Panc1 (cell line): ENCODE data around the gene CCNK. TPM values are rescaled to one million over a fixed set of nuclear protein-coding genes. Genes with fewer than 3 reads are reported as not detected.

Experiments used
- ATAC-seq: fragments of 200-7000 bp; cut with Tn5 transposase; 2 replicates; pipeline ENCODE4 v1.9.1; 2020; ENCODE audit warnings: mild to moderate bottlenecking, moderate library complexity
- BruUV-seq: library from RNA; stranded (reverse); fragments of 400-500 nt; replicated peaks from 2 replicates; lab custom pipeline; 2021; lab: Mats Ljungman, UMichigan
- CTCF ChIA-PET: fragments of 300-600 bp; sonication (Branson Sonifier 250); formaldehyde crosslinking; loops from one replicate; lab custom pipeline; 2022; ENCODE audit warnings: antibody characterized with exemption; lab: Charles Lee
- POLR2A ChIA-PET: fragments of 300-600 bp; sonication (Branson Sonifier 250); formaldehyde crosslinking; loops from one replicate; lab custom pipeline; 2022; ENCODE audit warnings: antibody characterized with exemption; lab: Charles Lee
- DNase-seq: peaks from one replicate; pipeline ENCODE4 v3.0.0-alpha.2; 2010; ENCODE audit warnings: low read depth, low spot score
- H3K27ac ChIP-seq: 2 replicates; pipeline ENCODE4 v1.5.1; 2011; ENCODE audit warnings: mild to moderate bottlenecking, low read length, inconsistent platforms
- H3K27me3 ChIP-seq: fragments of 200-500 bp; sonication (Bioruptor generic); 2 replicates; pipeline ENCODE4 v1.6.0; 2014; ENCODE audit warnings: low read length, inconsistent platforms; ENCODE audit not compliant: control insufficient read depth, insufficient read depth
- H3K36me3 ChIP-seq: fragments of 200-500 bp; sonication (Bioruptor generic); 2 replicates; pipeline ENCODE4 v1.5.1; 2014; ENCODE audit warnings: inconsistent platforms, mild to moderate bottlenecking, low read length, moderate library complexity; ENCODE audit not compliant: control insufficient read depth, insufficient read depth
- H3K4me1 ChIP-seq: 2 replicates; pipeline ENCODE4 v1.5.1; 2011; ENCODE audit warnings: inconsistent platforms, mild to moderate bottlenecking, low read length, moderate library complexity; ENCODE audit not compliant: control insufficient read depth, insufficient read depth
- H3K4me3 ChIP-seq, 2 experiments: 2 replicates each; pipeline ENCODE4 v1.5.1; 2011 to 2012; ENCODE audit warnings: low read depth in 2 of 2, low read length in 2 of 2, mild to moderate bottlenecking in 2 of 2, inconsistent platforms in 1 of 2, moderate library complexity in 1 of 2
- H3K9me3 ChIP-seq: fragments of 200-500 bp; sonication (Bioruptor generic); 2 replicates; pipeline ENCODE4 v1.5.1; 2014; ENCODE audit warnings: low read depth, mild to moderate bottlenecking, inconsistent platforms, low read length, moderate library complexity; ENCODE audit not compliant: control insufficient read depth, insufficient read depth
- CTCF ChIP-seq: fragments of 450-650 bp; IDR thresholded peaks from 2 replicates; pipeline ENCODE4 v1.5.1; 2017; ENCODE audit warnings: mild to moderate bottlenecking
- POLR2AphosphoS5 ChIP-seq: IDR thresholded peaks from 2 replicates; pipeline ENCODE4 v1.6.1; 2012; ENCODE audit warnings: mild to moderate bottlenecking, low read depth, low read length, moderate library complexity
- SIN3A ChIP-seq: IDR thresholded peaks from 2 replicates; pipeline ENCODE4 v1.6.1; 2012; ENCODE audit warnings: low read depth, mild to moderate bottlenecking, low read length, moderate library complexity, borderline replicate concordance; ENCODE audit not compliant: insufficient read depth
- TCF7L2 ChIP-seq: IDR thresholded peaks from 2 replicates; pipeline ENCODE4 v1.6.1; 2011; ENCODE audit warnings: mild to moderate bottlenecking, low read depth, low read length, inconsistent platforms
- in situ Hi-C: cut with HindIII; loops from 2 replicates; pipeline ENCODE4 v1.10.0; 2016; ENCODE audit warnings: low sequenced_read_pairs, low pct_unique_long_range_greater_than_20kb
- intact Hi-C: fragments of 100-400 bp; cut with micrococcal nuclease; formaldehyde crosslinking; loops from one replicate; pipeline ENCODE4 v1.10.0; 2022; ENCODE audit not compliant: unreplicated experiment
- total RNA-seq: library from RNA; stranded (reverse); gene quantifications from one replicate; pipeline ENCODE4 v1.2.1, GENCODE V29; 2021; ENCODE audit not compliant: unreplicated experiment
- TF ChIP-seq, protein P1 (sequence below), 2 experiments: IDR thresholded peaks; 2 replicates each; pipeline ENCODE4 v1.6.1; 2011 to 2012; ENCODE audit warnings: low read depth in 2 of 2, control low read depth in 1 of 2, low read length in 1 of 2, mild to moderate bottlenecking in 1 of 2, moderate library complexity in 1 of 2; ENCODE audit not compliant: insufficient read depth in 1 of 2

The CCNK gene
- total RNA-seq, 1 experiment from 2014 or later = 47.8 TPM

DNA sequence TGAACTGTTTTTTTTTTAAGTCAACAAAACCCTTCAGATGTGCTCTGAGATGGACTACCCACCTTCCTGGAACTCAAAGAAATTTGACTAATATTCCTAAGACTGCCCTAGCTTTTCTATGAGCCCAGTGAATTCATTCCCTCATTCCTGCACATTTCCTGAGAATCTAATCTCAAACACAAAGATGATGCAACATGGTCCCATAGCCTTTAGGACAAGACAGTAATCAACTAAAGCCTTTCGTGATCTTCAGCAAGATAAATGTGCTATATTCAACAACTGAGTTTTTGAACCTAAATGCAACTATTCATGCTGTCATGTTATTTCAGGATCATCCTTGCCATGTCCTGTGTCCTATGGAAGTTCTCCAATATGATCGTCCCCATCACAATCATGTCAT is 5.5 kb upstream of the CCNK start:
- Histone ChIP-seq H3K9me3 (no peaks in the 10 kb centered on the region), H3K4me3 (no peak overlapping the region), H3K4me1 (peaks cover 16% of the 10 kb centered on the region), H3K27ac (no peak overlapping the region; the same call in 1 of the 2 replicates), H3K27me3 (no peaks in the 10 kb centered on the region), H3K36me3 (no peaks in the 10 kb centered on the region; the same call in 1 of the 2 replicates)
- no TSS peak for BruUV-seq
- POLR2A ChIA-PET = no interaction called here
- CTCF ChIA-PET = no interaction called here
- no peak for TF ChIP-seq CTCF
- no peak for TF ChIP-seq TCF7L2
- TF ChIP-seq, protein P1, sequence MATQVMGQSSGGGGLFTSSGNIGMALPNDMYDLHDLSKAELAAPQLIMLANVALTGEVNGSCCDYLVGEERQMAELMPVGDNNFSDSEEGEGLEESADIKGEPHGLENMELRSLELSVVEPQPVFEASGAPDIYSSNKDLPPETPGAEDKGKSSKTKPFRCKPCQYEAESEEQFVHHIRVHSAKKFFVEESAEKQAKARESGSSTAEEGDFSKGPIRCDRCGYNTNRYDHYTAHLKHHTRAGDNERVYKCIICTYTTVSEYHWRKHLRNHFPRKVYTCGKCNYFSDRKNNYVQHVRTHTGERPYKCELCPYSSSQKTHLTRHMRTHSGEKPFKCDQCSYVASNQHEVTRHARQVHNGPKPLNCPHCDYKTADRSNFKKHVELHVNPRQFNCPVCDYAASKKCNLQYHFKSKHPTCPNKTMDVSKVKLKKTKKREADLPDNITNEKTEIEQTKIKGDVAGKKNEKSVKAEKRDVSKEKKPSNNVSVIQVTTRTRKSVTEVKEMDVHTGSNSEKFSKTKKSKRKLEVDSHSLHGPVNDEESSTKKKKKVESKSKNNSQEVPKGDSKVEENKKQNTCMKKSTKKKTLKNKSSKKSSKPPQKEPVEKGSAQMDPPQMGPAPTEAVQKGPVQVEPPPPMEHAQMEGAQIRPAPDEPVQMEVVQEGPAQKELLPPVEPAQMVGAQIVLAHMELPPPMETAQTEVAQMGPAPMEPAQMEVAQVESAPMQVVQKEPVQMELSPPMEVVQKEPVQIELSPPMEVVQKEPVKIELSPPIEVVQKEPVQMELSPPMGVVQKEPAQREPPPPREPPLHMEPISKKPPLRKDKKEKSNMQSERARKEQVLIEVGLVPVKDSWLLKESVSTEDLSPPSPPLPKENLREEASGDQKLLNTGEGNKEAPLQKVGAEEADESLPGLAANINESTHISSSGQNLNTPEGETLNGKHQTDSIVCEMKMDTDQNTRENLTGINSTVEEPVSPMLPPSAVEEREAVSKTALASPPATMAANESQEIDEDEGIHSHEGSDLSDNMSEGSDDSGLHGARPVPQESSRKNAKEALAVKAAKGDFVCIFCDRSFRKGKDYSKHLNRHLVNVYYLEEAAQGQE (IDR thresholded peaks at IDR 0.05; ENCODE audit: insufficient read depth in 1 of 2, low read depth in 2 of 2, low read length in 1 of 2) = no peak
- TF ChIP-seq SIN3A = no peak
- no peak for TF ChIP-seq POLR2AphosphoS5
- ATAC-seq = no peak
- in situ Hi-C loops (no loop called here), intact Hi-C loops (no loop called here)
- DNase-seq = no peak

- TF ChIP-seq POLR2AphosphoS5 = no peak
- TF ChIP-seq CTCF = no peak
- TF ChIP-seq SIN3A = no peak
- TF ChIP-seq, protein P1 (IDR thresholded peaks at IDR 0.05; ENCODE audit: insufficient read depth in 1 of 2, low read depth in 2 of 2, low read length in 1 of 2) = no peak
- no peak for TF ChIP-seq TCF7L2
- ATAC-seq (no peak), DNase-seq (no peak)
- Histone ChIP-seq H3K27ac (no peak overlapping the region), H3K9me3 (no peaks in the 10 kb centered on the region), H3K36me3 (peaks cover 5% of the 10 kb centered on the region; the same call in 1 of the 2 replicates), H3K4me1 (peaks cover 16% of the 10 kb centered on the region), H3K27me3 (no peaks in the 10 kb centered on the region), H3K4me3 (no peak overlapping the region)
- intact Hi-C loops = no loop called here
- no TSS peak for BruUV-seq
- ChIA-PET POLR2A (no interaction called here), CTCF (no interaction called here)
- in situ Hi-C loops = no loop called here
These were observed 4.3 kb upstream of the CCNK start for GRCh38 chr14:99476864-99477263.
